ENCODE results near the gene FBXO30. TPM values are rescaled to one million over a fixed set of nuclear protein-coding genes. Genes with fewer than 3 reads are reported as not detected.
A peak's percentile ranks its signal among the peaks of the same experiment; 100 is the strongest.

Gene FBXO30
- total RNA-seq, 1 donor from 2014 or later = 12.1 TPM

DNA sequence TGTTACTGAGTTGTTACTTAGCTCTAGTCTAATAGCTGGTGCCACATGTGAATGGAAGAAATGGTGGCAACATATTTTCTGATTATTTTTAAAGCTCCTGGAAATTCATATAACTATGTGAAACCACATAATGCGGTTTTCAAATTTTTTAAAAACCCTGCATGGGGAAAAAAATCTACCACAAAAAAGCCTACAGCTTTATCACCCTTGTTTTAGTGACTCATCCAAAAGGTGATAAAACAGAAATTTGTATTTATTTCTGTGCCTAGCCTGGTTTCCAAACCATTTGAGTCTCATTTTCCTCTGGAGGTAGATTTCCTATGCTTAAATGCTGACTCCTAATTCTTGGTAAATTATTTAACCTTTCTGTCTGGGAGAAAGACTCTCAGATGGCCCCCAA is 5.4 kb upstream of the FBXO30 start:
- no peak for DNase-seq (ENCODE audit: low spot score)

DNA sequence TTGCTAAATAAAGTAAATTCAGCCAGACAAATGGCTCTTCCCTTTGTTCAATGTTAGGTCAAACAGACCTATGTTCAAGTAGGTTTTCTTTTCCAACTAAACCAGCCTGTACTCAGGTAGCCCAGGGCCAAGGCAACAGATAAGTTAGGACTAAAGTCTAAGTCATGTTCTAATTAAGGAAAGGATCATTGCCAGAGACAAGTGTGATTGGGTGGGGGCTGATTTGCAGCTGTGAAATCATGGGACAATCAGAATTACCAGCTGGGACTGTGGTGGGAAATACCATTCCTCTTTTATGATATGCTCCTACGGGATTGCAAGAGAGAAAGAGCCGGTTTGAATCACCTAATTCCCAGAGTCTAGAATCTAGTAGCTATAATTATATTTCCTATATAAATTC is 4.2 kb upstream of the FBXO30 start:
- DNase-seq (ENCODE audit: low spot score) = no peak

DNA sequence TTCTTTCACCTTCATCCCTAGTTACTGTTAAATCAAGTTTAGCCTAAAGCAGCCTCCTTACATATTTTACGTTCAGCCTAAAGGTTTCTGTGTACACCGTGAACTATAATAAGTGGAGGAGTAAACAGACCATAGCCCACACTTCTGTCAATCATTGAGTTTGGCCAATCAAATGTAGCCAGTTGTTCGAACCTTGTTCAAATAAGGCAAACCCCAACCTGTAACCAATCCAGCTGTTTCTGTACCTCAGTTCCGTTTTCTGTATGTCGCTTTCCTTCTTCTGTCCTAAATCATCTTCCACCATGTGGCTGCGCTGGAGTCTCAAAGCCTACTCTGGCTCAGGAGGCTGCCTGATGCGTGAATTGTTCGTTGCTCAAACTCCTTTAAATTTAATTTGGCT is 1.8 kb upstream of the FBXO30 start:
- DNase-seq (ENCODE audit: low spot score) = no peak

DNA sequence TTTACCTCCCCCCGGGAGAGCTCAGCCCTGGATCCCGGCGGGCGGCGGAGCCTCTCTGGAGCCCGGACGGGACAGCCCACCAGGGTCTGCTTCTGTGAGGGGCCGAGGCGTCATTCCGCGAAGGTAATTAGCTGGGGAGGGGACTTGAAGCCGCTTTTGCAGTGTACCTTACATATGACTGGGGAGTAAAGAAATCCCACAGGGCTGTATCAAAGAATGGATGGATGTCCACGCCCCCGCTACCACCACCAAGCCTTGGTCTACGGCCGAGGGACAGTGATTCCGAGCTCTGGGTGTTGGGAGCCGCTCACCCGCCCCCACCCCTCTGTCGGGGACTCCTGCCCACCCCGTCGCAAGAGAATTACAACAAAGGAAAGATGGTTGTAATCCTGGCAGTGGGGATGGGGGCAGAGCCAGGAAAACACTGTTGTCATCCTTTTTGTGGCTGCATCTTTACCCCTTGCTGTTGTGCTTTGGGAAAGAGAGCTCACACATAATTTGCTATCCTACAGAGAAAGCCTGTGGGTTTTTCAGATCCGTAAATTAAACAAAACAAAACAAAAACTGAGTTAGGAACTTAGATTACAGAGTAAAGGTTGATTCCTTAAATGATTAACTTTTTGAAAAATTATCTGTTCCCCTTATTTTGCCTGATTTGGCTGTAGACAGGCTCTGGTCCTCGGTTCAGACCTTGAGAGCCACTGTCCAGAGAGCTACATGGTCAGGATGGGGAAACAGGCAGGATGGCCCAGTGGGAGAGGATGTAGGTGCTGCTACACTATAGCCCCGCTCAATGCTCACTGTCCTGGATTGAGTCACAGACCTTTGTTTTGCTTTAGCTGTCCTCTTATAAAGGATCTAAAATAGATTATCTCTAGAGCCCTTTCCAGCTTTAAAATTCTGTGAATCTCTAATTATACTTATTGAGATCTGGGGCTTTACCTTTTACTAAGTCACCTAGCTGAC is 997 bp upstream of the FBXO30 start:
- peak; percentile 60 for DNase-seq (ENCODE audit: low spot score)

DNA sequence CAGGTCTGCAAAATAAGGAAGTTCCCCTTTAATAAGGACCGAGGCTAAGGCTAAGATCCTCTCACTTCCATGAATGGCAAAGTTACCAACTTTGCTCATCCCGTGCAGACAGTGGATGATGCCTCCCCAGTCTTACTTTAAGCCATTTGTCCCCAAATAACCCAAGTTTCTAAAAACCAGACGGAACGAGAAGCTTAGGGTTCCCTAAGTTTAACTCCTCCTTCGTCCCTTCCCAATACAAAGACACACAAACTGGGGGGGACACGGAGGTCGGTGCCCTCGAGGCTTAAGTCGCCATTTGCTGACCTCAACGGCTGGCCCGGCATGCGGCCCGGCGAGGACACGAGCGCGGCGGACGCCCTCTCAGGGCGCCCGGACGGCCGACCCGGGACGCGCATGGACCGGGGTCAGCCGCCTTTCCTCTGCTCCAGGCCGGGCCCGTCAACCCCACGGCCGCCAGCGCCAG is 527 bp downstream of the FBXO30 start:
- DNase-seq (ENCODE audit: low spot score) = peak; percentile 43

DNA sequence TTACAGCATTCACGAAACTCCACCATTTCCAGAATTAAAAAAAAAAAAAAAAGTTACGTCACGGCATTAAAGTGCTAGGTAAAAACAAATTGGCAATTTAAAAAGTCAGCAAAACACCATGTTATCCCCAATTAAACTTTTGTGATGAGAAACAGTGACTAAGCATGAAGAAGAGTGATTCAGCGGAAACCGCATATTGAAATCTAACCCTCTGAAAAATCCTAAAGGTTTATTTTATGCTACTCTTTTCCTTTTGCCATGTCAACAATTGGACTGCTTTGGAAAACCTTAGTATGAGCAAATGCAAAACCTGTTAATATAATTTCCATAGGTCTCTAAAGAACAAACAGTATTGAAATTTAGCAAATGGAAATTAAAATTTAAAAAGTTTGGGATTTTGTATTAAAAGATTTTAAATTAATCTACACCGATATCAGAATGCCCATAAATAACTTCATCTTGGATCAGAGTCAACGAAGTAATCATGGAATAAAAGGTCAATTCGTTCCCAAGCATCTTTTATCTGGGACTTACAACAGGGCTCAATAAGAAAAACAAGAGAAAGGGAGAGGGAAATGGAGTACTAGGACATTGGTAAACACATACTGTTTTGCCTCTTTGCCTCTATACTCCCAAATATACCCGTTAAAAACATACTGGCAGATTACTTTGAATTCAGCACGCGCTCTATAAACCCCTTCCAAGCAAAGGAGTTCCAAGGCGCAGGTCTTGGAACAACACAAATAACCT is 1.1 kb downstream of the FBXO30 start:
- no peak for DNase-seq (ENCODE audit: low spot score)

DNA sequence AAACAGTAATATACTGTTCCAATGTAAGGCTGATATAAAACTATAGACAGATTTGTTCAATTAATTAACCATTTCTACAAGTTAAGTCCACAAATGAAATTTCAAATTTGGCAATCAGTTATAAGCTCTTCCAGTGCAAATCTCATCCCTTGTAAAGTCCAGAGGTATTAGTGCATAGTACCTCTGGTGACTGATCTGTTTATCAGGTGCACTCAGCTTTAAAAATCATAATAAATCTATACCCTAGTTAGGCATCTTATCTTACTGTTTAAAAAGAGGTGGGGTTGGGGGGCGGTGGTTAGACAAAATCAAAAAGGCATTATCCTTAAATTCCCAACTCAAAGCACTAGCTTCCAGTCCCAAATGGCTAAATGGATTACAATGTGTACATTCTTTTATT is 2.9 kb downstream of the FBXO30 start:
- DNase-seq (ENCODE audit: low spot score) = no peak

DNA sequence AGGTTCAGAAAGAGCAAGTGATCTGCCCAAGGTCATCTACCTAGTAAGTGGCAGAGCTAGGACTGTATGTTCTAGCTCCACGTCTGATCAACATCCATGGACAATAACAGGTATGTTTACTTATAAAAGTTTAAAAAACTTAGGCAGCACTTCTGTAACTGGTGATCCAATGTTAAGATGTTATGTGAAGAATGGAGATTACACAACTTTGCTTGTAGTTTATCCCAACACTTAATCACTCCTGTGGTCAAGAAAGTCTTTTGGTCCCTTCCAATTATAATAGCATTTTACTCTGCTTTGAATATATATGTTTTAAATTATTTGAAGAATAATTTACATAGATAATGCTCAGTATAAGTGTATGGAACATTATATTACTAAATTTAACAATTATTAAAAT is 4.8 kb downstream of the FBXO30 start:
- DNase-seq (ENCODE audit: low spot score) = no peak

DNA sequence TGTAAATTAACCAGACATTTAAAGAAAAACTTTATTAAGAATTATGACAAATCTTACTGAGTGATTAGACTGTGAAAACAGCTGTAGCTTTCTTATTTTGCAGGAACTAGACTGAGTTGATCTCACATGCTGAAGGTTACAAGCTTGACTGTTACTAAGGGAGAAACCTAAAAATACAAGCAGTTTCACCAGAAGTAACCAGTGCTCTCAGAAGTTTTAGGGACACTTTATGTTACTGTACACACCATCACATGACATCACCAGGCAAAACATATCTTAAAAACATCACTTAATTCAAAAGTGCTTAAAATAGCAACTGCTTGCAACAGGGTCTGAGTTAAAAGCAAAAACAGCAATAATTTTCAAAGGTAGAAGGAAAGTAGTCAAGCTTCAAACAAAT is 5.4 kb downstream of the FBXO30 start:
- no peak for DNase-seq (ENCODE audit: low spot score)

DNA sequence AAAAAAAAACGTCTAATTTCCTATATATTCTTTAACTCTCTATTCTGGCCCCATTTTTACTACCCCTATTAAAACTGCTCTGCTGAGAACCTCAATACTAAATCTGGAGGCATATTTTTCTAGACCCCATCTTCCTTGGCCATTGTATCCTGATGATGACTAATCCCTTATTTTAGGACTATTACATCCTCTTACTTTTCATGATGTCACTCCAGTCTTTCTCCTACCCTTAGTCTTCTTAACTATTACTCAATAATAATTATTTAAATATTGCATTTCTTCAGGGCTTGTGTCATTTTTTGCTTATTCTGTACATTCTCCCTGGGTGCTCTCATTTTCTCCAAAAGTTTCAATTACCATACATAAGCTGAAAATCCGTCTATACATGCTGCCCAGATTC is 6.4 kb downstream of the FBXO30 start:
- DNase-seq (ENCODE audit: low spot score) = no peak

DNA sequence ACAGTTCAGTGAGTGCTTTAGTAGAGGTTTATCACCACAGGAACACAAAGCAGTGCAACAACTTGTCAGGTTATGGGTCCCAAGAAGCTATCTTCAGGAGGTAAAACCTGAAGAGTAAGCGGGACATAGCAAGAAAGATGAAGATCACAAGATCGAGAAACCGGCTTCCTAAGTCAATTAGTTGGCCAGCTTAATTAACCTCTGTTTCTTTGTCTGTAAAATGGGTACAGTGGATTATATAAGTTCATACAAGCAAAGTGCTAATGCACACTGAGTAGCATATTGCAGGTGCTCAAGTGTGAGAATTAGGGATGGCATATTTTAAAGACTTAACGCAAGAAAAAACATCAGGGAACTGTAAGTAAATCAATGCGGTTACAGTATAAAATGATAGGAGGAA is 12.5 kb downstream of the FBXO30 start:
- no peak for DNase-seq (ENCODE audit: low spot score)

DNA sequence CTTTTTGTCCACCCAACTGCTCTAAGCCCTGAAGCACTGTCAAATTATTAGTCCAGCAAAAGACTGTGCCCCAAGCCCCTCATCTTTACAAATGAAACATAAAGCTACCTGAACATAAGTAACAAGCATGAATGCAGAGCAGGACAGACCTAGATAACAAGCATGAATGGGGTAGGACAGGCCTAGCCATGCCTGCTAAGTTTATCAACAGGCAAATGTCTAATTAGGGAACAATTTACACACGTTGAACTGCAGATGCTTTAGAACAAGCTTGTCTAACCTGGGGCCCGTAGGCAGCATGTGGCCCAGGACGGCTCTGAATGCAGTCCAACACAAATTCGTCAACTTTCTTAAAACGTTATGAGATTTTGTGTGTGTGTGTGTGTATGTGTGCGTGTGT is 13.6 kb downstream of the FBXO30 start:
- DNase-seq (ENCODE audit: low spot score) = no peak

DNA sequence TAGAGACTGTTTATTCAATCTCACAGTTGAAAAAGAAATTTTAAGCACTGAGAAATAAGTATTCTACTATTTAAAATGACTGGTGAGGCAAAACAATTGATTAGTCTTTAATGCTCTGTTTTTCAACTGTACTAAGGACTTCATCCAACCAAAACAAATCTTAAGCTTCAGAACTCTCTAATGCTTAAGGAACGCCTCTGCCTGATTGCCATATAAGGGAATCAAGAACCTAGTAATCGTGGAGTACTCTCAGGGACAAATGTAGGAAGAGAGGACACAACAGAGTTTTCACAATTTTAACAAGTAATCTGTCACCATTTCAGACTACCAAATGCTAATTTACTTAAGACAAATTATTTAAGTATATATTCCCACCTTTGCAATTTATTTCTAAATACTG is 16.1 kb downstream of the FBXO30 start:
- DNase-seq (ENCODE audit: low spot score) = no peak

DNA sequence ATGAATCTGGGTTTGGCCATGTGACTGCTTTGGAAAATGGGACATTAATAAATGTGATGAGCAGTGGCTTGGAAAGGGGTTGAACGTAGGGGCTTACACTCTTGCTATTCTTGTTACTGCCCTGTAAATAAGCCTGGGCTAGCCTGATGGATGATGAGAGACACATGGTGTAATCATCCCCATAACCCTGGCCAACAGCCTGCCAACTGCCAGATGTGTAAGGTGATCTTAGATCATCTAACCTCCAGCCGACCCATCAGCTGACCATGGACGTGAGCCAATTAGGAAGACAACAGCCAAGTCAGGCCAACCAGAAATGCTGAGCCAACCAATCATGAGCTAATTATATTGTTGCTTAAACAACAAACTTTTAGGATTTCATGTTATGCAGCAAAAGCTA is 25.2 kb downstream of the FBXO30 start:
- no peak for DNase-seq (ENCODE audit: low spot score)

DNA sequence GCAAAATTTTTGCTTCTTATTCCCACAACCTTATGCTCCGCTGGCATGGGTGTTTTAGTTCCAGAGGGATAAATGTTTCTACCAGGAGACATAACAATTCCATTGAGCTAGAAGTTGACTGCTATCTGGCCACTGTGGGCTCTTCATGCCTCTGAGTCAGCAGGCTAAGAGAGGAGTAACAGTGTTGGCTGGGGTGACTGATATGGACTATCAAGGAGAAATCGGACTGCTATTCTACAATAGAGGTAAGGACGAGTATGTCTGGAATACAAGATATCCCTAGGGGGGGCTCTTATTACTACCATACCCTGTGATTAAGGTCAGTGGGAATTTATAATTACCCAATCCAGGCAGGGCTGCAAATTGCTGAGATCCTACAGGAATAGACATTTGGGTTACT is 26.9 kb downstream of the FBXO30 start:
- no peak for DNase-seq (ENCODE audit: low spot score)

DNA sequence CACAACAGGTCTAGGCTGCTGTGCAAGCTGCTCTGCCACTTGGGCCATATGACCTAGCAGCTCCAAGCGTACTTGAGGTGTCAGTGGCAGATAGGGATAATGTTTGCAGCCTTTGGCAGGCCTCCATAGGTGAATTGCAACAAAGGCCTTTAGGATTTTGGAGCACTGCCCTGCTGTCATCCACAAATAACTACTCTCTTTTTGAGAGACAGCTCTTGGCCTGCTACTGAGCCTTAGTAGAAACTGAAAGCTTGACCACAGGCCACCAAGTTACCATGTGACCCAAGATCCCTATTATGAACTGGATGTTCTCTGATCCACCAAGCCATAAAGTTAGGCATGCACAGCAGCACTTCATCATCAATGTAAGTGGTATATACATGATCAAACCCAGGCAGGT is 29.9 kb downstream of the FBXO30 start:
- no peak for DNase-seq (ENCODE audit: low spot score)

DNA sequence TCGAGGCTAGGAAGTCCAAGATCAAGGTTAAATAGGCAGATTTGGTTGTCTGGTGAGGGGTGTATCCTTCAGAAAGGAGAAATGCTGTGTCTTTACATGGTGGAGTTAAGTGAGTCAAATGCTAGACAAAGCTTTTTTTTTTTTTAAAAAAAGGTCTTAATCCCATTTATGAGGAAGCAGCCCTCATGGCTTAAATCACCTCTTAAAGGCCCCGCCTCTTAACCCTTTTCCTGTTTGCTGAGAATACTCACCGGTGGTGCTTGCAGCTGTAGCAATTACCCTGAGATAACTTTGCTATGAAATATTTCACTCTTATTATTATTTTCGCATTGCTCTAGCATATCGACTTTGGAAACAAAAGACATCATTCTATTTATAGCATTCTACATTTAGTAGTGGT is 30.8 kb downstream of the FBXO30 start:
- DNase-seq (ENCODE audit: low spot score) = no peak

DNA sequence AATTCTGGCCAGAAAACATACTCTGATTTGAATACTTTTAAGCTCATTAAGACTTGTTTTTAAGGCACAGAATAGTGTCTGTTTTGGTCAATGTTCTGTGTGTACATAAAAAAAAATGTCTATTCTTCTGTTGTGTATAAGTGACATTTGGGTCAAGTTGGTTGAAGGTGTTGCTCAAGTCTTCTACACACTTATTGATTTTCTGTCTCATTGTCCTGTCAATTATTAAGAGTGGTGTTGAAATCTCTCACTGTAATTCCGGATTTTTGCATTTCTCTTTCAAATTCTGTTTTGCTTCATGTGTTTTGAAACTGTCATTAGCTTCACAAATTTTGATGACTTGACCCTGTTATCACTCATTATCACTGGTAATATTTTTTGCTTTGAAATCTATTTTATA is 41.7 kb downstream of the FBXO30 start:
- no peak for DNase-seq (ENCODE audit: low spot score)

DNA sequence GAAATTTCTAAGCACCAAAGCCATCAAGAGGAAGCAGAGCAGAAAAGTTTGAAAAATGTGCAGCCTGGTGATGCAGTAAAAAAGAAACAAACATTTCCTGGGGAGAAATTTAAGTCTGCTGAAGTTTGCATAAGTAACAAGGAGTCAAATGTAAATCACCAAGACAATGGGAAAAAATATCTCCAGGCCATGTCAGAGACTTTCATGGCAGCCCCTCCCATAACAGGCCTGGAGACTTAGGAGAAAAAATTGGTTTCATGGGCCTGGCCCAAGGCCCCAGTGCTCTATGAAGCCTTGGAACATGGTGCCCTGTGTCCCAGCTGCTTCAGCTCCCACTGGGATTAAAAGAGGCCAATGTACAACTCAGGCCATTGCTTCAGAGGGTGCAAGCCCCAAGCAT is 49.1 kb downstream of the FBXO30 start:
- DNase-seq (ENCODE audit: low spot score) = no peak

DNA sequence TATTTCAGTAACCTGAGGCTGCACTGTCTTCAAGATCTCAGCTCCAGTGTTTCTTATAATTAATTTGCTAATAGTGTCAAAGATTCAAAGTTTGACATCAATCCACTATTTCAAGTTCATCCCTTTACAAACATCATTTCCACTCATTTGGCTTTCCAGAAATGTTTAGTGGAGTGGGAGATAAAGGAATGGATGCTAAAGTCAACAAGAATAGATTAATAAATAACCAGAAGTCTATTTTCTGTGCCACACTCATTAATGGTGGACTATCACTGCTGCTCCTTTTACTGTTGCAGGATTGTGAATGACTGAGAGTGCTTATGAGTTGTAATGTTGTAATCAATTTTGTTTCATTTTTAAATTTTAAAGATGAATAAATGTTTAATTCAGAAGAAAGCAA is 50.9 kb downstream of the FBXO30 start:
- DNase-seq (ENCODE audit: low spot score) = no peak

DNA sequence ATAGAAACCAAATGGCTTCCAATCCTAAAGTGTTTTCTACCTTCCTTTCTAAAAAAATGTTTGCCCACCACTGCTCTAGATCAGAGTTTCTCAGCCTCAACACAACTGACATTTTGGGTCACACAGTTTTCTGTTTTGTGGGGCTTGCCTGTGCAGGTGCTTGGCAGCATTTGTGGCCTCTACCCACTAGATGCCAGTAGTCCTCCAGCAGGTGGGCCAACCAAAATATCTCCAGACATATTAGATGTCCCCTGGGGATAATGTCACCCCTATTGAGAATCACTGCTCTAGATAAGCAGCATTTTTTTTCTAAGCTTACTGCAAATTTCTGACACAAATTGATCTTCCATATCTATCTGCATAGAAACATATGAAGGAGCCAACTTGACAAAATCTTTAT is 53.0 kb downstream of the FBXO30 start:
- no peak for DNase-seq (ENCODE audit: low spot score)

DNA sequence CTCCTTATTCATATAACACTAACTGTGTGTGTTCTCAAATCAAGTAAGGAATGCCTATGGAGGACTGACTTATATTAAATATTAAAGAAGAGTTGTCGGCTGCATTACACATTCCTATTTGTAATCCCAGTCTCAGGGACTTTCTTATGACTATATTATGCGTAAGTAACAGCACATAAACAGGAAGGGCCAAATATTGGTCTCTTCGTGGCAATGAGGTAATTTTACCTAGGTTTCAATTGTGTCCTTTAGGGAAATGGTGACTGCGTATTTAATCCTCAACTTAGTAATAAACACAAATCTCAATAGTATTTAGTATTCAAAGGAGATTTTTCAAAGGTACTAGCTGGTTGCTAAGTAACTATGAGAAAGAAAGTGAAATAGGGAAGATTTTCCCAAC is 56.5 kb downstream of the FBXO30 start:
- DNase-seq (ENCODE audit: low spot score) = no peak

DNA sequence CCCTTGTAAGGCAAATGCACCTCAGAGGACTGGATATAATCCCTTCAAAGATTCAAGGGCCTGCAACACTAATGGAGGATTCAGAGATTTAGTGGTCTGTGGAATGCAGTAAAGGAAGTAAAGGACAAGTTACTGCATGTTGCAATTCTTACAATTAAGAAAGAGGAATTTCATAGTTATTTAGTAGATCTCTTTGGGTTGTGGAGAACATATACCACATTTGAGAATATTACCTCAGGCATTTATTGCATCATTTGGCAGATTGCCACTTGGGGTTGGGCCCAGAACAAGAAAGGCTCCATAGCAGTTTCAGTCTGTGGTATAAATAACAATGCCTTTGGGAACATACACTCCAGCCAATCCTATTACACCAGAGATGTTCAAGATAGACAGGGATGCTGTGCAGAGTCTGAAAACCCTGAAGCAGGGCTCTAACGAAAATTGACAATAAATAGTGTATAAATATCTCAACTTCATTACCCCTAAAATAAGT is 58.4 kb downstream of the FBXO30 start:
- peak; percentile 50 for DNase-seq (ENCODE audit: low spot score)

Measured in ureter (tissue), 1 donor.